Measurements from ENCODE around the gene HOXB8. TPM values are rescaled to one million over a fixed set of nuclear protein-coding genes. Genes with fewer than 3 reads are reported as not detected.
A peak's percentile ranks its signal among the peaks of the same experiment; 100 is the strongest.

Gene HOXB8
- not detected for total RNA-seq
- total RNA-seq (2013): not detected
- total RNA-seq: 0 to 0.15 (median 0) reads per million in 29 experiments

DNA sequence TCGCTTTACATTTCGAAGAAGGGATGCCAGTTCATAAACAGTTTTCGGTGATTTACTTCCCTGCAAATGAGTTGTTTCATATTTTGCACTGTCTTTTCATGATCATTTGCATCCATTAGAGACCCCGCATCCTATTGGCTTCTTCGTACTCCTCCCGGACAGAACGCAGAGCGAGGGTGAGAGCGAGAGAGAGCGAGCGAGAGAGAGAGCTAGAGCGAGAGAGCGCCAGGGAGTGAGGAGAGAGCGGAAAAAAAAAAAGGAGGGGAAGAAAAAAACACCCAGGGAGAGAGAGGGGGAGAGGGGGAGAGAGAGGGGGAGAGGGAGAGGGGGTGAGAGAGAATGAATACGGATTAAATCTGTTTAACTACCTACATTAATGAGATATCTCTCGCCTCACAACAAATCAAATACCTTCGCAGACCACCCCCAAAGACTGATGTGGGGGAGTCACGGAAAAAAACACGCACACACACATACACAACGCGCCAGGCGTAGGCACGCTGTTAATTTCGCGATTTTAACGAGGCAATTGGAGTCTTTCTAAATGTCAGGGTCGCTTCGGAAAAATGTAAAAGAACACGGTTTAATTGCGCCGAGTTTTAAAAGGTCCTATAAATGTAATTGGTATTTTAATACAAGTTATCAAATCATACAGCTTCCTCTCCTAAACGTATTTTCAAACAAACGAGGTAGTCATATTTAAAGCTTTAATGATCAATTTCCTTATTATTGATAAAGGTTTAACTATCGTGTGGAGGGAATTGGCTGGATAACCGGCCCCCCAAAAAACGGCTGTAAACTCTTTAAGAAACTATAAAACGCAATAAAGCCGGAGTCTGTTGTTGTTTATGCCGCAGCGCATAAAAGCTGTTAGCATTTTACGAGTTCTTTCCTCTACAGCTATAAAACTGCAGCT is at the start of gene HOXB8:
Gene HOXB8 (minus strand): TSS at position 246 of the 916 bp plus-strand sequence. CDS start 588 bp downstream, outside the sequence.
- peaks cover 76 to 82% of the 10 kb centered on the region in 2 donors for H3K27me3 Mint-ChIP-seq
- CTCF ChIA-PET: interaction anchor here (0.5 to 1.5 kb wide), 9 partner anchors 10 to 662 kb away, joined by 3 to 9 read pairs (median 4); partner anchors contain the start of genes HOXB5 (in 1 of the 2) and HOXB6 (in 1 of the 2)
- no peaks in the 10 kb centered on the region for H3K9me3 ChIP-seq
- WGBS (ENCODE audit: insufficient coverage): 11% methylated on average over 4 of the region's 41 CpGs
- no peaks in the 10 kb centered on the region for H3K9me3 Mint-ChIP-seq
- peak within 1 kb of the TSS in 1 of 2 donors; percentile 36 for H3K27ac Mint-ChIP-seq
- ATAC-seq (replicated peaks in 1 of 4): no peak
- peak within 1 kb of the TSS in 2 of 3 donors; percentile 31 to 92 for H3K4me3 Mint-ChIP-seq
- peaks cover 20 to 76% of the 10 kb centered on the region in 2 experiments for H3K4me1 ChIP-seq (ENCODE audit: control insufficient read depth in 1 of 2, extremely low read depth in 1 of 2, insufficient read depth in 2 of 2, low read length in 2 of 2)
- no peak within 1 kb of the TSS for H3K27ac ChIP-seq (ENCODE audit: low read length)
- peaks cover 17 to 98% of the 10 kb centered on the region in 2 experiments for H3K27me3 ChIP-seq (replicated peaks in 1 of 2; ENCODE audit: control insufficient read depth in 2 of 2, extremely low read depth in 1 of 2, insufficient read depth in 2 of 2, low read length in 1 of 2)
- POLR2A ChIA-PET: interaction anchor here (0.5 to 0.6 kb wide), 4 partner anchors 11 to 445 kb away, joined by 3 to 7 read pairs (median 6); no protein-coding TSS in a partner anchor
- H3K4me3 ChIP-seq (ENCODE audit: control insufficient read depth in 1 of 2, extremely low read depth in 1 of 2, low read length in 1 of 2): peak within 1 kb of the TSS in 1 of 2 donors; percentile 25
- no peaks in the 10 kb centered on the region for H3K36me3 ChIP-seq (ENCODE audit: control insufficient read depth in 2 of 2, extremely low read depth in 1 of 2, insufficient read depth in 1 of 2, low read length in 1 of 2)
- DNase-seq: no peak
- H3K36me3 Mint-ChIP-seq: no peaks in the 10 kb centered on the region
- peaks cover 50 to 64% (median 64%) of the 10 kb centered on the region in 3 donors for H3K4me1 Mint-ChIP-seq

DNA sequence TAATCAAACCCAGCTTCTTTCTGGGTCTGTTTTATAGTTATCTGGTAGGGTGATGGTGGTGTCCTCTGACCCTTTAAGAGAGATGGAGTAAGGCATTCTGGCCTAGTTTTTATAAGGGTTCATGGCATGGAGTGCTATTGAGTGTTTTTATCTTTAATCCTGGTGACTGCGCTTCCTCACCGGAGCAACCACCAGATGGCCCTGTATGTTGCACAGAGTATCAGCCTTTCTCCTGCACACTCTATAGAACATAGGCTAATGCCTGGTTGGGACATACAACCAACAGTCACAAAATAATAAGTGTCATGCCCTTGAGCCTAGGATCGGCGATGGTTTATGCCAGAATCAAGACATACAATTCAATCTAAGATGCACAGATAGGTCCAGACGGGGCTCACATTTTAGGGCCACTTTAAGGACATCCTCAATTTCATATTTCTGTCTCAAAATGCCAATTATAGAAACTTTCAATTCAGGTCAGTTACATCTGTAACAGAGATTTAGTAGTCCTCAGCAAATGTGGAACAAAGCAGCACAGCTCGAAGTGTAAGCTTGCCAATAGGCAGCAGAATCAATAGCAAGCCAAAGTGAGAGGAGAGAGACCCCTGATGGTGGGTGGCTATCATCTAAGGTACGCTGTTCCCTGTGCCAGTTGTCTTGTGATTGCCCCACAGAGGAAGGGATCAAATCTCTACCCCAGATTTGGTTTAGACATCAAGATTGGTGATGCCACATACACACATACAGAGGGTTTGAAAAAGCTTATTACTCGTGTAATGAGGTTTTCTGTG is 48.2 kb upstream of the HOXB8 start:
- POLR2A ChIA-PET: no interaction called here
- Histone ChIP-seq H3K4me1 (ENCODE audit: control insufficient read depth in 1 of 2, extremely low read depth in 1 of 2, insufficient read depth in 2 of 2, low read length in 2 of 2) (no peaks in the 10 kb centered on the region), H3K27ac (ENCODE audit: low read length) (no peak overlapping the region), H3K27me3 (replicated peaks in 1 of 2; ENCODE audit: control insufficient read depth in 2 of 2, extremely low read depth in 1 of 2, insufficient read depth in 2 of 2, low read length in 1 of 2) (peaks cover 0 to 25% of the 10 kb centered on the region in 2 experiments), H3K4me3 (ENCODE audit: control insufficient read depth in 1 of 2, extremely low read depth in 1 of 2, low read length in 1 of 2) (no peak overlapping the region), H3K36me3 (ENCODE audit: control insufficient read depth in 2 of 2, extremely low read depth in 1 of 2, insufficient read depth in 1 of 2, low read length in 1 of 2) (no peaks in the 10 kb centered on the region), H3K9me3 (no peaks in the 10 kb centered on the region)
- no peak for DNase-seq
- Mint-ChIP-seq H3K27me3 (peaks cover 14 to 19% of the 10 kb centered on the region in 2 donors), H3K9me3 (no peaks in the 10 kb centered on the region), H3K4me3 (no peak overlapping the region), H3K4me1 (no peaks in the 10 kb centered on the region), H3K27ac (no peak overlapping the region), H3K36me3 (no peaks in the 10 kb centered on the region)
- CTCF ChIA-PET: interaction anchor here in 1 of 2 donors (0.8 kb wide), 1 partner anchor 27 kb away, joined by 3 read pairs; no protein-coding TSS in a partner anchor
- WGBS (ENCODE audit: insufficient coverage): 77% methylated on average over 4 of the region's 8 CpGs
- ATAC-seq (replicated peaks in 1 of 4): no peak

DNA sequence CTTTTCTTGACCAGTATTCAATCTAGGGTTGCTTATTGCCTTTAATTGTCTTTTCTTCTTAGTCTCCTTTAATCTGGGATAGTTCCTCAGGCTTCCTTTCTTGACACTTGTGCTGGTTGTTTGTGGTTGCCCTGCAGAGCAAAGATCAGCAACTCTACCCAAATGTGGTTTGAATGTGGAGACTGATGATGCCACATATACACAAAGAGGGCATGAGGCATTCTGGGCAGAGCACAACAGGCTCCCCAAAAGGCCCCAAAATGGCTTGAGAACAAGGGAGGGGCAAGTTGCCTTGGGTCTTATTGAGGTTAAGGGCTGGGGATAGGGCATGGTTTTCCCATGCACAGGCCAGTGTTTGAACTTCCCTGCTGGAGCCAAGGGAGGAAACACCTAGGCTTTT is 40.8 kb upstream of the HOXB8 start:
- peaks cover 0 to 3% of the 10 kb centered on the region in 2 experiments for H3K27me3 ChIP-seq (replicated peaks in 1 of 2; ENCODE audit: control insufficient read depth in 2 of 2, extremely low read depth in 1 of 2, insufficient read depth in 2 of 2, low read length in 1 of 2)
- H3K4me3 ChIP-seq (ENCODE audit: control insufficient read depth in 1 of 2, extremely low read depth in 1 of 2, low read length in 1 of 2): no peak overlapping the region
- no peak overlapping the region for H3K27ac Mint-ChIP-seq
- peaks cover 0 to 6% of the 10 kb centered on the region in 2 experiments for H3K4me1 ChIP-seq (ENCODE audit: control insufficient read depth in 1 of 2, extremely low read depth in 1 of 2, insufficient read depth in 2 of 2, low read length in 2 of 2)
- POLR2A ChIA-PET: interaction anchor here in 1 of 2 donors (0.5 kb wide), 1 partner anchor 19 kb away, joined by 5 read pairs; no protein-coding TSS in a partner anchor
- H3K4me3 Mint-ChIP-seq: no peak overlapping the region
- ATAC-seq (replicated peaks in 1 of 4) (no peak), DNase-seq (no peak)
- no peak overlapping the region for H3K27ac ChIP-seq (ENCODE audit: low read length)
- peaks cover 0 to 9% (median 7%) of the 10 kb centered on the region in 3 donors for H3K4me1 Mint-ChIP-seq
- H3K27me3 Mint-ChIP-seq: peaks cover 3 to 4% of the 10 kb centered on the region in 2 donors
- H3K36me3 ChIP-seq (ENCODE audit: control insufficient read depth in 2 of 2, extremely low read depth in 1 of 2, insufficient read depth in 1 of 2, low read length in 1 of 2): no peaks in the 10 kb centered on the region
- H3K9me3 Mint-ChIP-seq: no peaks in the 10 kb centered on the region
- CTCF ChIA-PET: interaction anchor here in 1 of 2 donors (1.3 kb wide), 1 partner anchor 15 kb away, joined by 3 read pairs; no protein-coding TSS in a partner anchor
- H3K9me3 ChIP-seq: no peaks in the 10 kb centered on the region
- no peaks in the 10 kb centered on the region for H3K36me3 Mint-ChIP-seq

DNA sequence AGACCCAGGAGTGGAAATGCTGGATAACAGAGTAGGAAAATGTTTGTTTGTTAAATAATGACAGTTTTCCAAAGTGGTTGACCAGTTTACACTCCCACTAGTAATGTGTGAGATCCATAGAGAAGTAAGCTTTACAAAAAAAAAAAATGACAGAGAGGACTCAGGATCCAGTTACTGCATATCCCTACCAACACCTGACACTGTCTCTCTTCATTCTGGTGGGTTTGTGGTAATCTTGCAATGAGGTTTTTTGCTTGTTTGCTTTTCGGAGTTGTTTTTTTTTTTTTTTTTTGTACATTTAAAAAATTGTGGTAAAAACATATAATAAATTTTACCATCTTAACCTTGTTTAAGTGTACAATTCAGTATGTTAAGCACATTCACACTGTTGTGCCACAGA is 34.6 kb upstream of the HOXB8 start:
- ChIA-PET POLR2A (no interaction called here), CTCF (no interaction called here)
- H3K27me3 Mint-ChIP-seq: peaks cover 32 to 36% of the 10 kb centered on the region in 2 donors
- Histone ChIP-seq H3K27me3 (replicated peaks in 1 of 2; ENCODE audit: control insufficient read depth in 2 of 2, extremely low read depth in 1 of 2, insufficient read depth in 2 of 2, low read length in 1 of 2) (peaks cover 19 to 36% of the 10 kb centered on the region in 2 experiments), H3K36me3 (ENCODE audit: control insufficient read depth in 2 of 2, extremely low read depth in 1 of 2, insufficient read depth in 1 of 2, low read length in 1 of 2) (no peaks in the 10 kb centered on the region), H3K4me3 (ENCODE audit: control insufficient read depth in 1 of 2, extremely low read depth in 1 of 2, low read length in 1 of 2) (no peak overlapping the region), H3K27ac (ENCODE audit: low read length) (no peak overlapping the region), H3K4me1 (ENCODE audit: control insufficient read depth in 1 of 2, extremely low read depth in 1 of 2, insufficient read depth in 2 of 2, low read length in 2 of 2) (peaks cover 7 to 27% of the 10 kb centered on the region in 2 experiments), H3K9me3 (no peaks in the 10 kb centered on the region)
- no peak for DNase-seq
- no peak overlapping the region for H3K27ac Mint-ChIP-seq
- ATAC-seq (replicated peaks in 1 of 4): no peak
- H3K4me3 Mint-ChIP-seq: no peak overlapping the region
- H3K36me3 Mint-ChIP-seq: no peaks in the 10 kb centered on the region
- no CpG with 5 or more reads among the region's 1 CpG for WGBS (ENCODE audit: insufficient coverage)
- H3K9me3 Mint-ChIP-seq: no peaks in the 10 kb centered on the region
- peaks cover 13 to 33% (median 27%) of the 10 kb centered on the region in 3 donors for H3K4me1 Mint-ChIP-seq

DNA sequence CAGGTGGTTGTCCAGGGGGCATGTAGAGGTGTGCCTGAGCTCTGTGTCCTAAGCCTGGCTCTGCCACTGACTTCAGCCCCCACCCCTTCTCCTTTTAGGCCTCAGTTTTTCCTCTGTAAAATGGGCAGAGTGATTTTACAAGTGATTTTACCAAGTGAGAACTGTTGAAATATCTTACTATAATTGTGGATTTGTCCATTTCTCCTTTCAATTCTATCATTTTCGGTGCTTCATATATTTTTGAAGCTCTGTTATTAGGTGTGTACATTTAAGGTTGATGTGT is 32.8 kb upstream of the HOXB8 start:
- no peak overlapping the region for H3K27ac ChIP-seq (ENCODE audit: low read length)
- Mint-ChIP-seq H3K4me3 (peak overlapping the region; percentile 80 to 83 (median 83)), H3K9me3 (no peaks in the 10 kb centered on the region), H3K27ac (no peak overlapping the region), H3K27me3 (peaks cover 50% of the 10 kb centered on the region in 2 donors), H3K4me1 (peaks cover 13 to 33% (median 27%) of the 10 kb centered on the region in 3 donors), H3K36me3 (no peaks in the 10 kb centered on the region)
- POLR2A ChIA-PET: interaction anchor here in 1 of 2 donors (0.6 kb wide), 1 partner anchor 383 kb away, joined by 4 read pairs; no protein-coding TSS in a partner anchor
- DNase-seq (no peak), ATAC-seq (replicated peaks in 1 of 4) (no peak)
- no peaks in the 10 kb centered on the region for H3K36me3 ChIP-seq (ENCODE audit: control insufficient read depth in 2 of 2, extremely low read depth in 1 of 2, insufficient read depth in 1 of 2, low read length in 1 of 2)
- CTCF ChIA-PET: interaction anchor here in 1 of 2 donors (0.6 kb wide), 1 partner anchor 29 kb away, joined by 4 read pairs; no protein-coding TSS in a partner anchor
- H3K4me1 ChIP-seq (ENCODE audit: control insufficient read depth in 1 of 2, extremely low read depth in 1 of 2, insufficient read depth in 2 of 2, low read length in 2 of 2): peaks cover 7 to 27% of the 10 kb centered on the region in 2 experiments
- no peaks in the 10 kb centered on the region for H3K9me3 ChIP-seq
- no CpG with 5 or more reads among the region's 1 CpG for whole genome bisulfite sequencing (ENCODE audit: insufficient coverage)
- peaks cover 27 to 53% of the 10 kb centered on the region in 2 experiments for H3K27me3 ChIP-seq (replicated peaks in 1 of 2; ENCODE audit: control insufficient read depth in 2 of 2, extremely low read depth in 1 of 2, insufficient read depth in 2 of 2, low read length in 1 of 2)
- H3K4me3 ChIP-seq (ENCODE audit: control insufficient read depth in 1 of 2, extremely low read depth in 1 of 2, low read length in 1 of 2): no peak overlapping the region

All from T-cell (primary cell).